NB4 (cell line): ENCODE results near the gene RBL2.

Experiments used
- DNase-seq: peaks from one replicate; pipeline ENCODE4 v3.0.0; 2010; ENCODE audit warnings: low read depth
- H3K4me3 ChIP-seq: one replicate; pipeline ENCODE4 v1.5.1; 2011; ENCODE audit warnings: mild to moderate bottlenecking, low read depth, low read length, moderate library complexity
- CTCF ChIP-seq: IDR thresholded peaks from one replicate; pipeline ENCODE4 v1.5.1; 2012; ENCODE audit warnings: low read depth, low read length
- MAX ChIP-seq: IDR thresholded peaks from 2 replicates; pipeline ENCODE4 v1.6.1; 2011; ENCODE audit warnings: low read depth, low read length
- MYC ChIP-seq: IDR thresholded peaks from 2 replicates; pipeline ENCODE4 v1.6.1; 2011; ENCODE audit warnings: low read depth, low read length
- POLR2A ChIP-seq: IDR thresholded peaks from 2 replicates; pipeline ENCODE4 v1.6.1; 2011; ENCODE audit warnings: mild to moderate bottlenecking; ENCODE audit not compliant: insufficient read length; ENCODE audit errors: extremely low read depth

The RBL2 gene

GRCh38 chr16:53484542-53484941 is 50.3 kb downstream of the RBL2 start:
- H3K4me3 ChIP-seq = no peak overlapping the region
- TF ChIP-seq POLR2A (no peak), MYC (no peak), MAX (no peak), CTCF (no peak)
- DNase-seq = no peak

GRCh38 chr16:53486230-53486629 is 52.0 kb downstream of the RBL2 start:
- no peak for TF ChIP-seq POLR2A
- no peak for TF ChIP-seq MAX
- no peak for TF ChIP-seq CTCF
- no peak for TF ChIP-seq MYC
- no peak for DNase-seq
- H3K4me3 ChIP-seq = no peak overlapping the region

- TF ChIP-seq POLR2A (no peak), MYC (no peak), CTCF (no peak), MAX (no peak)
- DNase-seq = no peak
- H3K4me3 ChIP-seq = no peak overlapping the region
These were observed 55.5 kb downstream of the RBL2 start for GRCh38 chr16:53489755-53490154.

- DNase-seq = no peak
- H3K4me3 ChIP-seq = no peak overlapping the region
- TF ChIP-seq MAX = no peak
- TF ChIP-seq POLR2A = no peak
- no peak for TF ChIP-seq MYC
- TF ChIP-seq CTCF = no peak
These were observed 58.2 kb downstream of the RBL2 start for GRCh38 chr16:53492503-53492902.

GRCh38 chr16:53494636-53495035 is 60.4 kb downstream of the RBL2 start:
- DNase-seq = no peak
- no peak for TF ChIP-seq MAX

GRCh38 chr16:53495325-53495724 is 61.1 kb downstream of the RBL2 start:
- no peak overlapping the region for H3K4me3 ChIP-seq
- no peak for DNase-seq
- TF ChIP-seq MAX (no peak), POLR2A (no peak), MYC (no peak), CTCF (no peak)

More at GRCh38 chr16:53494636-53495035, 60.4 kb downstream of the RBL2 start:
- H3K4me3 ChIP-seq = no peak overlapping the region
